ENCODE data around the gene UBE2H.

GRCh38 chr7:129780974-129781927, 171.5 kb downstream of the UBE2H start:
- TF ChIP-seq CTCF (IDR thresholded peaks at IDR 0.05): no peak
- no peak for TF ChIP-seq EP300 (IDR thresholded peaks at IDR 0.05)
- TF ChIP-seq POLR2A (IDR thresholded peaks at IDR 0.05): no peak
- no peak for TF ChIP-seq POLR2AphosphoS5 (IDR thresholded peaks at IDR 0.05)

Data from upper lobe of left lung (tissue), 4 donors.